Psoas muscle (tissue), 8 donors: ENCODE measurements around the gene IL17REL. TPM values are rescaled to one million over a fixed set of nuclear protein-coding genes. Genes with fewer than 3 reads are reported as not detected.

ENCODE experiments used
- ATAC-seq, 4 donors: fragments of 200-7000 bp; cut with Tn5 transposase; one replicate each; pipeline ENCODE4 v1.9.1; 2020; ENCODE audit warnings: moderate library complexity in 3 of 4, mild to moderate bottlenecking in 2 of 4
- DNase-seq, 2 donors: peaks; one replicate each; pipeline ENCODE4 v3.0.0-alpha.2; 2020
- H3K27ac ChIP-seq: fragments of 200-600 bp; one replicate; pipeline ENCODE4 v1.8.0; 2022
- H3K27me3 ChIP-seq, 3 donors: fragments of 200-600 bp in 1 of 3; one replicate each; pipeline versions ENCODE4 v1.6.1 to v1.8.0; 2013 to 2022; ENCODE audit warnings: low read length in 2 of 3, mild to moderate bottlenecking in 2 of 3, moderate library complexity in 1 of 3; ENCODE audit not compliant: insufficient read depth in 3 of 3
- H3K36me3 ChIP-seq, 2 donors: fragments of 200-600 bp in 1 of 2; one replicate each; pipeline versions ENCODE4 v1.6.1 to v1.8.0; 2013 to 2022; ENCODE audit warnings: low read depth in 1 of 2, mild to moderate bottlenecking in 1 of 2, moderate library complexity in 1 of 2; ENCODE audit not compliant: insufficient read depth in 1 of 2
- H3K4me1 ChIP-seq: fragments of 200-600 bp; one replicate; pipeline ENCODE4 v1.8.0; 2022
- H3K4me3 ChIP-seq: fragments of 200-600 bp; one replicate; pipeline ENCODE4 v1.8.0; 2022; ENCODE audit warnings: mild to moderate bottlenecking
- H3K9me3 ChIP-seq: fragments of 200-600 bp; one replicate; pipeline ENCODE4 v1.8.0; 2022
- WGBS, 3 donors: extraction: QIAGEN DNeasy Blood & Tissue Kit; methylation state at CpG; one replicate each; pipeline versions ENCODE4 v1.1.6 to v1.1.7; 2013; 5-methylcytosine and 5-hydroxymethylcytosine counted together
- intact Hi-C, 2 donors: fragments of 100-400 bp; cut with DNase I; formaldehyde crosslinking; loops; one replicate each; pipeline versions ENCODE4 v1.11.0 to v1.14.2; 2022
- polyA plus RNA-seq, 3 donors: library from polyadenylated mRNA; stranded (reverse); fragments of 200-250 nt; gene quantifications; one replicate each; pipeline ENCODE4 v1.2.3, GENCODE V29; 2013
- total RNA-seq, 4 donors: library from RNA; stranded (reverse); fragmentation: NEBNext Ultra II Directional in 2 of 4; extraction: Animal tissue kit (Norgen Biotek cat#: 25700) in 2 of 4; gene quantifications; one replicate each; pipeline versions ENCODE4 v1.2.1 to v1.2.4, GENCODE V29; 2021 to 2023
- TF ChIP-seq, protein P1 (sequence below): fragments of 200-600 bp; IDR thresholded peaks from one replicate; pipeline ENCODE4 v1.8.0; 2022; ENCODE audit warnings: antibody characterized with exemption
- donor health status: healthy with polysubstance abuse.
- donor health status: DM: no; HTN: no; CAD: no; lungs with moderate emphysema.
- donor health status: Bipolar disorder and iron deficiency.
- donor health status: healthy.
- donor health status: DM: yes; HTN: yes; CAD: no.
- donor health status: DM: no; HTN: no; CAD: no.
- donor health status: DM: no; HTN: no; CAD: no.
- donor health status: DM: yes; HTN: yes; CAD: no.

The IL17REL gene
- total and polyA plus RNA-seq, 7 donors: not detected

DNA sequence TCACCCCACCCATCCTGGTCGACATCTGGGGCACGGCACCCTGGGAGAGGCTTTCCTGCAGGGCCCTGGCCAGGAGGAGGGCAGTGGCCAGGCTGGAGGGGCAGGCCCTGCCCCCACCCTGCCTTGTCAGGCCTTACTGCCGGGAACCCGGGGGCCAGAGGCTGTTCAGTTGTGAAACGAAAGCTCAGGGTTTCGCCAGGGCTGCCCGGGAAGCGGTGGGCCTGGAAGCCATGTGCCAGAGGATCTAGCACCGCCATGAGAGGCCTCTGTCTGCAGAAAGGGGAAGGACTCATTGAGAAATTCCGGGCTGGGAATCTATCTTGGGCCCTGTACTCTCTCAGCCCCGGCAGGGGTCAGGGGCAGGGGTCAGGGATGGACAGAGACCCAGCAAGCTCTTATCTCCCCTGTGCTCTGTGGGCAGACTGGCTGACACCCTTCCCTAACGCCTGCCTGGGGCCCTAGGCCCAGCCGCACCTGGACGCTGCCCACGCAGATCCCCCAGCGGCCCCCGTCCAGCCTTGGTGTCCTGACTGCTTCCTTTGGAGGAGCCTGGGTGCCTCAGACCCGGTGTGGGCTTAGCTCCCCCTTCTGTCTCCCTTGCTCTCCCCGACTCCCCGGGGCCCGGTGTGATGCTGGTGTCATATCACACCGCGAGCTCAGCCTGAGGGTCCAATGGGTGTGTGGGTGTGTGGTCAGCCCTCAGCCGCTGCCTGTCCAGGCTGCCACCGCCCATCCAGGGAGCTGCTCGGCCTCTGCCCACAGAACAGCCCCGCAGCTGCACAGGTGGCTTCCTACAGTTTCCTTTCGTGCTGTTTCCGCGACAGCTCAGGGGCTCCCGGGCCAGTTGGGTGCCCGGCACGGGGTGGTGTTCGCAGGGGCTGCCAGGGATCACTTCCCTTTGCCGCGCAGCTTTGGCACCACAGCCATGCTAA, 45.5 kb downstream of the IL17REL start:
- peak; percentile 71 to 82 for DNase-seq
- Histone ChIP-seq H3K27me3 (no peaks in the 10 kb centered on the region), H3K27ac (peak overlapping the region; percentile 97), H3K9me3 (no peaks in the 10 kb centered on the region), H3K4me3 (peak overlapping the region; percentile 59), H3K36me3 (peaks cover 9 to 23% of the 10 kb centered on the region in 2 donors), H3K4me1 (peaks cover 71% of the 10 kb centered on the region)
- peak in 3 of 4 donors; percentile 1 to 14 (median 7) for ATAC-seq
- TF ChIP-seq, protein P1, sequence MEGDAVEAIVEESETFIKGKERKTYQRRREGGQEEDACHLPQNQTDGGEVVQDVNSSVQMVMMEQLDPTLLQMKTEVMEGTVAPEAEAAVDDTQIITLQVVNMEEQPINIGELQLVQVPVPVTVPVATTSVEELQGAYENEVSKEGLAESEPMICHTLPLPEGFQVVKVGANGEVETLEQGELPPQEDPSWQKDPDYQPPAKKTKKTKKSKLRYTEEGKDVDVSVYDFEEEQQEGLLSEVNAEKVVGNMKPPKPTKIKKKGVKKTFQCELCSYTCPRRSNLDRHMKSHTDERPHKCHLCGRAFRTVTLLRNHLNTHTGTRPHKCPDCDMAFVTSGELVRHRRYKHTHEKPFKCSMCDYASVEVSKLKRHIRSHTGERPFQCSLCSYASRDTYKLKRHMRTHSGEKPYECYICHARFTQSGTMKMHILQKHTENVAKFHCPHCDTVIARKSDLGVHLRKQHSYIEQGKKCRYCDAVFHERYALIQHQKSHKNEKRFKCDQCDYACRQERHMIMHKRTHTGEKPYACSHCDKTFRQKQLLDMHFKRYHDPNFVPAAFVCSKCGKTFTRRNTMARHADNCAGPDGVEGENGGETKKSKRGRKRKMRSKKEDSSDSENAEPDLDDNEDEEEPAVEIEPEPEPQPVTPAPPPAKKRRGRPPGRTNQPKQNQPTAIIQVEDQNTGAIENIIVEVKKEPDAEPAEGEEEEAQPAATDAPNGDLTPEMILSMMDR: no peak
- intact Hi-C loops: no loop called here
- WGBS, 3 donors: 24 to 34% (median 26%) methylated on average over 34 to 36 of the region's 36 CpGs

- peak; percentile 17 to 61 for DNase-seq
- Histone ChIP-seq H3K4me3 (peak overlapping the region; percentile 59), H3K4me1 (peaks cover 68% of the 10 kb centered on the region), H3K36me3 (peaks cover 9 to 23% of the 10 kb centered on the region in 2 donors), H3K27ac (peak overlapping the region; percentile 97), H3K9me3 (no peaks in the 10 kb centered on the region), H3K27me3 (no peaks in the 10 kb centered on the region)
- TF ChIP-seq, protein P1: no peak
- intact Hi-C loops: no loop called here
- ATAC-seq: no peak
- 78 to 83% (median 82%) methylated on average over 11 of the region's 11 CpGs for WGBS, 3 donors
Measured at GRCh38 chr22:49966041-49966773, 46.4 kb downstream of the IL17REL start.

- ATAC-seq (no peak), DNase-seq (peak; percentile 22 to 55)
- Histone ChIP-seq H3K9me3 (no peaks in the 10 kb centered on the region), H3K4me3 (peak overlapping the region; percentile 86), H3K36me3 (peaks cover 9 to 23% of the 10 kb centered on the region in 2 donors), H3K4me1 (peaks cover 65% of the 10 kb centered on the region), H3K27me3 (no peaks in the 10 kb centered on the region), H3K27ac (peak overlapping the region; percentile 97)
- intact Hi-C loops: no loop called here
- 80 to 83% (median 82%) methylated on average over 22 of the region's 22 CpGs for WGBS, 3 donors
- TF ChIP-seq, protein P1: no peak
Measured at GRCh38 chr22:49965091-49966040, 47.2 kb downstream of the IL17REL start.
